HCT116 (cell line): ENCODE data around the gene RAB3GAP1. TPM values are rescaled to one million over a fixed set of nuclear protein-coding genes. Genes with fewer than 3 reads are reported as not detected.

Source experiments
- ATAC-seq: fragments of 200-7000 bp; cut with Tn5 transposase; 2 replicates; pipeline ENCODE4 v1.9.1; 2020; ENCODE audit warnings: mild to moderate bottlenecking, moderate library complexity
- BruUV-seq: library from RNA; stranded (reverse); fragments of 400-500 nt; replicated peaks from 2 replicates; lab custom pipeline; 2021; lab: Mats Ljungman, UMichigan
- CTCF ChIA-PET: fragments of 300-600 bp; sonication (Branson Sonifier 250); formaldehyde crosslinking; loops from one replicate; lab custom pipeline; 2021; ENCODE audit warnings: antibody characterized with exemption; lab: Charles Lee
- POLR2A ChIA-PET: fragments of 300-600, 350-600 bp; sonication (Branson Sonifier 250); formaldehyde crosslinking; loops from one replicate; lab custom pipeline; 2021; ENCODE audit warnings: antibody characterized with exemption; lab: Charles Lee
- RAD21 ChIA-PET, 2 experiments: fragments of 300-600 bp; sonication (Branson Sonifier 250); formaldehyde crosslinking; loops; one replicate each; lab custom pipeline; 2023; ENCODE audit warnings: low total read pairs in 2 of 2; ENCODE audit not compliant: uncharacterized antibody in 2 of 2, unreplicated experiment in 2 of 2, low non-redundant PET in 1 of 2; lab: Charles Lee
- DNase-seq: peaks from one replicate; pipeline ENCODE4 v3.0.0-alpha.2; 2010; ENCODE audit warnings: low read depth, low spot score
- H2AFZ ChIP-seq: fragments of 200-600 bp; shearing (Covaris generic), sonication (generic); 2 replicates; pipeline ENCODE4 v1.6.1; 2017; ENCODE audit warnings: low read depth, mixed run types, mixed read lengths, antibody characterized with exemption, low read length; ENCODE audit not compliant: poor library complexity, severe bottlenecking
- H3K27ac ChIP-seq: 2 replicates; pipeline ENCODE4 v1.5.1; 2012; ENCODE audit warnings: low read depth, low read length
- H3K27me3 ChIP-seq: fragments of 200-600 bp; sonication (generic); 2 replicates; pipeline ENCODE4 v1.6.1; 2016; ENCODE audit warnings: mixed run types, low read length, mixed read lengths; ENCODE audit not compliant: insufficient read depth
- H3K36me3 ChIP-seq, 2 experiments: fragments of 200-500 bp in 1 of 2; fragments of 200-600 bp in 1 of 2; sonication (Bioruptor generic) in 1 of 2; sonication (generic) in 1 of 2; 2 replicates each; pipeline versions ENCODE4 v1.5.1 to v1.6.1; 2014 to 2016; ENCODE audit warnings: low read length in 2 of 2, inconsistent platforms in 1 of 2, mixed read lengths in 1 of 2, mixed run types in 1 of 2; ENCODE audit not compliant: insufficient read depth in 2 of 2, control insufficient read depth in 1 of 2
- H3K4me1 ChIP-seq, 2 experiments: fragments of 200-600 bp in 1 of 2; sonication (generic) in 1 of 2; 2 replicates each; pipeline versions ENCODE4 v1.5.1 to v1.6.1; 2012 to 2017; ENCODE audit warnings: low read length in 2 of 2, inconsistent platforms in 1 of 2, mild to moderate bottlenecking in 1 of 2, mixed read lengths in 1 of 2, mixed run types in 1 of 2, moderate library complexity in 1 of 2; ENCODE audit not compliant: insufficient read depth in 2 of 2, control insufficient read depth in 1 of 2
- H3K4me2 ChIP-seq: fragments of 200-600 bp; sonication (generic); 2 replicates; pipeline ENCODE4 v1.6.1; 2017; ENCODE audit warnings: mixed run types, low read length, mixed read lengths
- H3K4me3 ChIP-seq, 2 experiments: fragments of 200-600 bp in 1 of 2; sonication (generic) in 1 of 2; replicated peaks in 1 of 2; 2 replicates each; pipeline ENCODE4 v1.5.1; 2011 to 2016; ENCODE audit warnings: low read length in 2 of 2, control low read depth in 1 of 2, low read depth in 1 of 2, mild to moderate bottlenecking in 1 of 2, mixed read lengths in 1 of 2, mixed run types in 1 of 2
- H3K79me2 ChIP-seq: fragments of 200-600 bp; sonication (generic); 2 replicates; pipeline ENCODE4 v1.6.1; 2017; ENCODE audit warnings: mild to moderate bottlenecking, mixed run types, low read length, moderate library complexity, mixed read lengths; ENCODE audit not compliant: insufficient read depth
- H3K9ac ChIP-seq: fragments of 200-600 bp; sonication (generic); 2 replicates; pipeline ENCODE4 v1.6.1; 2016; ENCODE audit warnings: low read length, mixed read lengths
- H3K9me2 ChIP-seq: fragments of 200-600 bp; sonication (generic), shearing (Covaris generic); 2 replicates; pipeline ENCODE4 v1.6.1; 2017; ENCODE audit warnings: mixed run types, mild to moderate bottlenecking, moderate library complexity; ENCODE audit not compliant: insufficient read depth
- H3K9me3 ChIP-seq, 2 experiments: fragments of 200-500 bp in 1 of 2; fragments of 200-600 bp in 1 of 2; sonication (Bioruptor generic) in 1 of 2; sonication (generic) in 1 of 2; 2 replicates each; pipeline ENCODE4 v1.6.1; 2014 to 2017; ENCODE audit warnings: low read length in 2 of 2, mixed read lengths in 2 of 2, inconsistent platforms in 1 of 2, low read depth in 1 of 2, mild to moderate bottlenecking in 1 of 2, mixed run types in 1 of 2, moderate library complexity in 1 of 2; ENCODE audit not compliant: control insufficient read depth in 1 of 2, insufficient read depth in 1 of 2
- H4K20me1 ChIP-seq: fragments of 200-600 bp; sonication (generic), shearing (Covaris generic); 2 replicates; pipeline ENCODE4 v1.6.1; 2017; ENCODE audit warnings: mixed run types, mild to moderate bottlenecking, moderate library complexity; ENCODE audit not compliant: insufficient read depth
- CBX3 ChIP-seq: IDR thresholded peaks from 2 replicates; pipeline ENCODE4 v1.6.1; 2012; ENCODE audit warnings: low read depth
- CTCF ChIP-seq, 3 experiments: fragments of 200-600 bp in 1 of 3; sonication (generic) in 1 of 3; IDR thresholded peaks in 2 of 3; conservative IDR thresholded peaks in 1 of 3; 2 replicates each; pipeline ENCODE4 v1.5.1; 2012 to 2017; ENCODE audit warnings: low read depth in 2 of 3, low read length in 2 of 3, antibody characterized with exemption in 1 of 3, borderline replicate concordance in 1 of 3, control low read depth in 1 of 3, mild to moderate bottlenecking in 1 of 3, mixed read lengths in 1 of 3, mixed run types in 1 of 3, moderate library complexity in 1 of 3; ENCODE audit not compliant: insufficient read depth in 1 of 3
- EZH2 ChIP-seq: fragments of 200-600 bp; sonication (generic); IDR thresholded peaks from 2 replicates; pipeline ENCODE4 v1.6.1; 2017; ENCODE audit warnings: antibody characterized with exemption, mixed run types
- EZH2phosphoT487 ChIP-seq: fragments of 200-600 bp; IDR thresholded peaks from 2 replicates; pipeline ENCODE4 v1.6.1; 2018; ENCODE audit warnings: antibody characterized with exemption, borderline replicate concordance
- FOSL1 ChIP-seq: IDR thresholded peaks from 2 replicates; pipeline ENCODE4 v1.6.1; 2012; ENCODE audit warnings: low read depth
- MAX ChIP-seq: IDR thresholded peaks from 2 replicates; pipeline ENCODE4 v1.6.1; 2012
- POLR2AphosphoS5 ChIP-seq: IDR thresholded peaks from 2 replicates; pipeline ENCODE4 v1.6.1; 2011; ENCODE audit warnings: mild to moderate bottlenecking, low read depth, low read length, moderate library complexity
- RAD21 ChIP-seq: IDR thresholded peaks from 2 replicates; pipeline ENCODE4 v1.6.1; 2012; ENCODE audit warnings: low read depth, mild to moderate bottlenecking
- SIN3A ChIP-seq: IDR thresholded peaks from 2 replicates; pipeline ENCODE4 v1.6.1; 2012; ENCODE audit warnings: low read depth
- SP1 ChIP-seq: IDR thresholded peaks from 2 replicates; pipeline ENCODE4 v1.6.1; 2012; ENCODE audit warnings: low read depth
- TCF7L2 ChIP-seq: IDR thresholded peaks from 2 replicates; pipeline ENCODE4 v1.7.0; 2011; ENCODE audit warnings: borderline replicate concordance, inconsistent platforms; ENCODE audit not compliant: insufficient read depth, insufficient read length; ENCODE audit errors: extremely low read depth
- YY1 ChIP-seq: IDR thresholded peaks from 2 replicates; pipeline ENCODE4 v1.6.1; 2011; ENCODE audit warnings: low read length, low read depth, moderate library complexity, mild to moderate bottlenecking; ENCODE audit not compliant: insufficient replicate concordance; ENCODE audit errors: extremely low read depth
- ZFX ChIP-seq: fragments of 450-650 bp; IDR thresholded peaks from 2 replicates; pipeline ENCODE4 v1.6.1; 2017
- ZNF274 ChIP-seq: fragments of 200-500 bp; sonication (Bioruptor generic); IDR thresholded peaks from 2 replicates; pipeline ENCODE4 v1.6.1; 2014; ENCODE audit warnings: mild to moderate bottlenecking, low read depth, low read length, inconsistent platforms
- intact Hi-C: fragments of 100-400 bp; cut with micrococcal nuclease; formaldehyde crosslinking; loops from 2 replicates; pipeline ENCODE4 v1.10.0; 2022
- total RNA-seq: library from RNA; stranded (reverse); gene quantifications from one replicate; pipeline ENCODE4 v1.2.1, GENCODE V29; 2021; ENCODE audit not compliant: unreplicated experiment

RAB3GAP1 gene
- total RNA-seq, 1 experiment from 2014 or later: 38.5 TPM

DNA sequence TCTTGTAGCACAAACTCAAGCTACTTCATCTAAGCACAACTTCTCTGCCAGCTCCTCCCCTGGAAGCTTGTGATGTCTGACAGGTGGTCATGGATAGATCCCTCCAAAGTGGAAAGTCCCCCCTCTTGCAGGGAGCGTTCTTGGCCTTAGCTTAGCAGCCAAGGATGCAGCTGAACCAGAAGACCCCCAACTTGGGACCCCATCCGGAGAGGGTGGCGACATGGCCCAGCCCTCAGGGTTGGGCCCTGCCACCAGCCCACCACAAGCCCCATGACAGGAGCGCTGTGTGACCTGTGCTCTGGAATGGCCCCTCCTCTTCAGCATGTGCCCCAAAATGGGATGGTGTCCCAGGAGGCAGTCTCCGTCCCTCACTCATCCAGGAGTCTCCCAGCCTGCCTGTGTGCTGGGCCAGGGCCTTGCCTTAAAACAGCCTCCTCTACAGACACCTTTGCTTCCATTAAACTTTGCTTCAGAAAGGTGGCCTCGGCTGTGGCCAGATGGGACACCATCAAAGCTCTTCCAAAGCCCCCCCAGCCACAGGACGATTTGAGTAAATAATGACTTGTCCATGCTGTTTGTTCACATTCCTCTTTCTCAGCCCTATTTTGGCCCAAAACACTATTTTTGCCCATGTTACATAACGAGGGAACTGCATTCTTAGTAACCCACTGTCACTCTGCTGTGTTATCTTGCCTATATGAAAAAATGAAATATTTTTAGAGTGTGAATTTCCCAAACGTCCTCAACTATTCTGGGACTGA, 122.1 kb downstream of the RAB3GAP1 start:
- no peaks in the 10 kb centered on the region for H4K20me1 ChIP-seq
- peaks cover 12 to 20% of the 10 kb centered on the region in 2 experiments; a peak in 2 of 4 replicates for H3K36me3 ChIP-seq
- no peaks in the 10 kb centered on the region for H3K4me1 ChIP-seq
- no peak overlapping the region for H3K4me3 ChIP-seq
- BruUV-seq: no TSS peak
- no peak overlapping the region for H2AFZ ChIP-seq
- CTCF ChIA-PET: no interaction called here
- no peak for DNase-seq
- TF ChIP-seq ZNF274: no peak
- no peak for TF ChIP-seq ZFX
- TF ChIP-seq EZH2: no peak
- no peak for TF ChIP-seq RAD21
- TF ChIP-seq YY1: no peak
- TF ChIP-seq FOSL1: no peak
- no peak for TF ChIP-seq EZH2phosphoT487
- TF ChIP-seq SP1: no peak
- TF ChIP-seq POLR2AphosphoS5: no peak
- no peak for TF ChIP-seq MAX
- TF ChIP-seq TCF7L2: no peak
- TF ChIP-seq CTCF (IDR thresholded peaks at IDR 0.05 in 2 of 3, conservative IDR thresholded peaks at IDR 0.05 in 1 of 3; ENCODE audit: borderline replicate concordance in 1 of 3, insufficient read depth in 1 of 3, low read depth in 2 of 3, low read length in 2 of 3): no peak
- TF ChIP-seq SIN3A: no peak
- TF ChIP-seq CBX3: no peak
- no peaks in the 10 kb centered on the region; a peak in 1 of 4 replicates for H3K9me3 ChIP-seq
- H3K9ac ChIP-seq: no peak overlapping the region
- no peak for ATAC-seq
- H3K79me2 ChIP-seq: no peaks in the 10 kb centered on the region
- POLR2A ChIA-PET: no interaction called here
- H3K27me3 ChIP-seq: no peaks in the 10 kb centered on the region
- no peaks in the 10 kb centered on the region for H3K9me2 ChIP-seq
- H3K4me2 ChIP-seq: no peak overlapping the region
- RAD21 ChIA-PET: no interaction called here
- intact Hi-C loops: no loop called here
- H3K27ac ChIP-seq: no peak overlapping the region
